Fibroblast of peridontal ligament (primary cell): ENCODE results near the gene TMEM183A.
"Not testable (repeated sequence)": the region's sequence is repeated elsewhere in the genome, so short reads cannot be mapped to it uniquely, and the experiment has no call there.

Experiments used
- DNase-seq: peaks from one replicate; pipeline ENCODE4 v3.0.0-alpha.2; 2010; ENCODE audit errors: extremely low read depth

Gene TMEM183A

DNA sequence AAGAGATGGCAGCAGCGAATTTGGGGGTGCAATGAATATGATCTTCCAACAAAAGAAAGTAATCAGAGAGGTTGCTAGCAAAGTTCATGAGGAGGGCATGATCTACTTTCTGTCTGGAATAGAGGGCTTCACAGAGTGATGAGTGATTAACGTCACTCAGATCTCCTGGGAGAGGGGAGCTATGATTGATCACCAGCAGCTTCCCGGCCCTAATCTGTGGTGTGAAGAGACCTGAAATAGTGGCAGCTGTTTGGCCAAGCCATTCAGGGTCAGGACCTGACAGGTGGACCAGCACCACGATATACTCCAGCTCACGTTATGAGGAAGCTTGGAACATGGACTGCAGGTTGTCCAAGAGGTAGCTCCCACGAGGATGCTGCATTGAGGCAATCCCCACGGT, 19.9 kb upstream of the TMEM183A start:
- no peak for DNase-seq

GRCh38 chr1:202987922-202988583, 19.1 kb upstream of the TMEM183A start:
- no peak for DNase-seq

GRCh38 chr1:202989879-202990278, 17.3 kb upstream of the TMEM183A start:
- no peak for DNase-seq

DNA sequence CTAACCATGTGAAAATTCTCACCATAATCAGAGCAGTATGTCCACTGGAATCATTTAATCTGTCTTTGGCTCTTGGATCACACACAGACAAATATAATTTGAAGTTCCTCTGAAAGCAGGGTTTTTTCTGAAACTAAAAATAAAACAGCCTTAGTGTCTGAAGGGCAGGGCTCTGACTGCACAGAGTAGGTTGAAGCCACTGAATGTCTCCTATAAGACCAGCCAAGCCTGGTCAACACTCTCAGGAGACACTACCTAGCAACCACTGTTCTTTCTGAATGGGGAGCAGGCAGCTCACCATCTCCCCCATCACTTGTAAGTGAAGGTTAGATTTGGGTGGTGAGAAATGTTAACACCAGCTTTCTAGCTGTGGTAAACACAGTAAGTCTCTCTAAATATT, 16.1 kb upstream of the TMEM183A start:
- DNase-seq, result no peak

DNA sequence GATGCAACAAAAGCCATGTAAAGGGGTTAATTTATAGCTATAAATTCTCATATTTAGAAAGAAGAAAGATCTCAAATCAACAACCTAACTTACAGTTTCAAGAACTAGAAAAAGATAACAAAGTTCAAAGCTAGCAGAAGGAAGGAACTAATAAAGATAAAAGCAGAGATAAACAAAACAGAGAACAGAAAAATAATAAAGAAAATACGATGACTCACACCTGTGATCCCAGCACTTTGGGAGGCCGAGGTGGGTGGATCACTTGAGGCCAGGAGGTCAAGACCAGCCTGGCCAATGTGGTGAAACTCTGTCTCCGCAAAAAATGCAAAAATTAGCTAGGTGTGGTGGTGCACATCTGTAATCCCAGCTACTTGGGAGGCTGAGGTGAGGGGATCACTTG, 12.4 kb upstream of the TMEM183A start:
- no peak for DNase-seq

DNA sequence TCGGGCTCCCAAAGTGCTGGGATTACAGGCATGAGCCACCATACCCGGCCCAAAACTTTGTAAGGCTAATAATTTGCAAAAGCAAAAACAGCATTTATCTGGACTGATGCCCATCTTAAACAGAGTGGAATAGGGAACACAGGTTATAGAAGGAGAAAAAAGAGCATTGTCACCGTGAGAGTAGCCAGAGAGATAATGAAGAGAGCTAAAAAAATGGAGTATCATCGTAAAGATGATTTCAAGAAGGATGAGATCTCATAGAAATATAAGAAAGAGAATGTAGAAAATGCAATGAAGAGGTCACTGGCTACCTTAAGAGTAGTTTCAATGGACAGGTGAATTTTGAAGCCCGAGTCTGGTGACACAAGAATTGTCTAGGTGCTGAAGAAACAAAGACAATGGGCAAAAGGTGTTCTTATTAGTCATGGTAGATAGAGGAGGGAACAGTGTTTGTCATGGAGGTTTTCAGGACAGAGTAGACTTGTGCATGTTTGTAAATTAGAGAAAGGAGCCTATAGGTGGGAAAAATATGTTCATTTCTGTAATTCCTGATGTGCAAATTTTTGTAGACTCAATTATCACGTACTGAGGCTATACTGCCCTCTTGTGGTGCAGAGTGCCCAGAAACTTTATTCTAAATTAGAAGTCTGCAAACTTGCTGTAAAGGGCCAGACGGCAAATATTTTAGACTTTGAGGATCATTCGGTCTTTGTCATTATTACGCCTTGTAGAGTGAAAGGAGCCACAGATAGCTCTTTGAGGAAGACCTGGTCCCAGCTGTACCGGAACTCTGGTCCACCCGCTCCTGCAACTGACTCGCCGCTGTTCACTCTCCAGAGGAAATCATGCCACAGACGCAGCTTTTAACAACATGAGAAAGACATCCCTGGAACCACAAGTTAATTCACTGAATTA, 8.1 kb upstream of the TMEM183A start:
- peak; percentile 69 for DNase-seq

- no peak for DNase-seq
Observed at GRCh38 chr1:203000217-203000944, 6.8 kb upstream of the TMEM183A start.

GRCh38 chr1:203001986-203002385, 5.2 kb upstream of the TMEM183A start:
- no peak for DNase-seq

DNA sequence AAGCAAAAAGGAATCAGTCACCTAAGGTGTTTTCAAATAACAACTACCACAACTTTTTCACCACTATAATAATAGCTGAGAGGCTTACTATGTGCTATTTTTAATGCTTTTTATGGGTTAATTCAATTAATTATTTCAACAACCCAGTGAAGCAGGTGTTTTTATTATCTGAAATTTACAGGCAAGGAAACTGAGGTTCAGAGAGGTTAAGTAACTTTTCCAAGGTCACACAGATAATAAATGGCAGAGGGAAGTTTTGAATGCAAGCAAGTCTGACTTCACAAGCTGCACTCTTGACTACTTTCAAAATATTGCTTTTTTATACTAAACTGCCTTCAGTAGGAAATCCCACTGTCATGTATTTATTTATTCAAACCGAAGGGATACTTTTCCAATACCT, 4.2 kb upstream of the TMEM183A start:
- DNase-seq, result no peak

DNA sequence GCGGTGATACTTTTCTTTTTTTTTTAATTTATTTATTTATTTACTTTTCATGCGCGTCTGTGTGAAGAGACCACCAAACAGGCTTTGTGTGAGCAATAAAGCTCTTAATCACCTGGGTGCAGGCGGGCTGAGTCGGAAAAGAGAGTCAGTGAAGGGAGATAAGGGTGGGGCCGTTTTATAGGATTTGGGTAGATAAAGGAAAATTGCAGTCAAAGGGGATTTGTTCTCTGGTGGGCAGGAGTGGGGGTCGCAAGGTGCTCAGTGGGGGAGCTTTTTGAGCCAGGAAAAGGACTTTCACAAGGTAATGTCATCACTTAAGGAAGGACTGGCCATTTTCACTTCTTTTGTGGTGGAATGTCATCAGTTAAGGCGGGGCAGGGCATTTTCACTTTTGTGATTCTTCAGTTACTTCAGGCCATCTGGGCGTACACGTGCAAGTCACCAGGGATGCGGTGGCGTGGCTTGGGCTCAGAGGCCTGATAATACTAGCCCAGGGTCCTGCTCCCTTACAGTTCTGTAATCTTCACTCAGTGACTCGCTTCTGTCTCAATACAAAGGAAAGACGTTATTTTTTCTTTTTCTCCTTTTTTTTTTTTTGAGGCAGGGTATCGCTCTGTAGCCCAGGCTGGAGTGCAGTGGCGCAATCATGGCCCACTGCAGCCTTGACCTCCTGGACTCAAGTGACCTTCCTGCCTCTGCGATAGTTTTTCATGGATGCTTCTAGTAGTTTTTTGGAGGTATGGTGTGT, 1.6 kb upstream of the TMEM183A start:
- not testable (repeated sequence) for DNase-seq

- DNase-seq, result no peak
Observed at GRCh38 chr1:203009185-203009584, 2.0 kb downstream of the TMEM183A start.

- DNase-seq, result no peak
Observed at GRCh38 chr1:203011582-203011981, 4.4 kb downstream of the TMEM183A start.

- DNase-seq, result no peak
Observed at GRCh38 chr1:203017061-203017460, 9.9 kb downstream of the TMEM183A start.

DNA sequence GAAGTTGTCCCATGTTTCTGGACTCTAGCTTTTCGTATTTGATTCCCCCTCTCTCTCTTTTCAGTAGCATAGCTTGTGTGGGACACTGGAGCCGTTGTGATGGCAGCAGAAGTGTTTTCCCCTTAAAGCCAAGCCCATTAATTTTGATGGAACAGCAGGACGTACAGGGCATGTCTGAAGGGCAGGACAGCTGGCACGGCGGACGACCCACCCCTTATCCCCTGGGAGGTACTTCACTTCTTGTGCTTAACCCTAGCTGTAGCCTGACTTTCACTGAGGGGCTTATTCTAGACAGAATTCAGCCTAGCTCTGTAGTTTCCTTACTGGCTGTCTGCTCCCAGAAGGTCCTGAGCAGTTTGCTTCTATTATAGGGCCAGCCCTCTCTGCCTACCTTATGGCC, 10.5 kb downstream of the TMEM183A start:
- DNase-seq, result no peak

GRCh38 chr1:203022855-203023254, 15.7 kb downstream of the TMEM183A start:
- DNase-seq, result not testable (repeated sequence)

GRCh38 chr1:203025686-203026030, 18.5 kb downstream of the TMEM183A start:
- DNase-seq, result peak; percentile 31

GRCh38 chr1:203026031-203026665, 19.0 kb downstream of the TMEM183A start, which contains the start of gene PPFIA4:
TSS of gene PPFIA4 (plus strand) at chr1:203026491. CDS start at chr1:203039009, 12,518 bp downstream.
- DNase-seq, result peak; percentile 79

- no peak for DNase-seq
Observed at GRCh38 chr1:203026666-203027663, 19.8 kb downstream of the TMEM183A start.

DNA sequence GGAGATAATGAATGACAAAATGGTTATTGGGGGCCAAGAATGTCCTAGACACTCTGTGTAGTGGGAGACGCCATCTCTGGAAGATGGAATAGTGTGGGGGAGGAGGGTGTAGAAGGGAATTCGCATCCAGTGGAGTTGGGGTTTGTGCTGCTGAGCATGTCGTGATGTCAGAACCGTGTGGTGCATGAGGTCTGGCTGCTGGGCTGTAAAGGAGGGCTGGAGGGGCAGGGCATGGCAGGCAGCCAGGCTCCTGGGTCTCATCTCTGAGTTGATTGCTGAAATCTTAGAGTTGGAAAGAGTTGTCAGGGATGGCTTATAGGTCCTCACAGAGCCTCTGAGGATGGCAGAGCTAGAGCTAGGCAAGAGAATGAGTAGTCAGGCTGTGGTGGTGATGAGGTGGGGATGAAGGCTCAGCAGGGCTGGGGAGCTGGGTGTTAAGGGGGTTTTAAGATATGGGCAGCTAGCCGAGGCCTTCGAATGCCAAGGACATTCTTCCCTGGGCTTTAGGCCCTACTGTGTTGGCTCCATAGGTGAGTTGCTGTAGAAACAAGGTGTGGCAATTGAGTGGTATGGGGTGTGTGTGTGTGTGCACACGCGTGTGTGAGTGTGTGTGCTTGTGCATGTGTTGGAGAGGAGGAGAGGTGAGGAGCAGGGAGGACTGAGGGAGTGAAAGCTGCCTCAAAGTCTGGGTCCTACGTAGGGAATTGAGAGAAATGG, 21.1 kb downstream of the TMEM183A start:
- no peak for DNase-seq
